ENCODE data around the gene NOL7.

NOL7 gene

GRCh38 chr6:13660273-13660672, 45.1 kb downstream of the NOL7 start:
- no peak for DNase-seq

DNA sequence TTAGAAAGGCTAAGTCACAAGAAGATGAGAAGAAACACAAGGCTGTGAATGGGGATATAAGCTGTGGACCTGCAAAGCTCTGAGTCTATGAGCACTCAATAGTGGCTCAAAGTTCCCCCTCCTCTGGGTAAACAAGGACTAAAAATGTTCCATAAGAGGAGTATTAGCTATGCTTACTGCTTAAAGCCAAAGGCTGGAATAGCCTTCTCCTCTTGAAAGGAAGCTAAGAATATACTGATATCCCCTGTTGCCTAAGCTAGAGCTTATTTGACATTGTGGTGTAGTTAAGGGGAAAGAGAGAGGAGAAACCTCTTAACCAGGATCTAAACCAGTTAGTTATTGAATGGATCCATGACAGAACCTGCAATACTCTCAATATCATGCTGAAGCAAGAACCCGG, 45.8 kb downstream of the NOL7 start:
- DNase-seq, result no peak

DNA sequence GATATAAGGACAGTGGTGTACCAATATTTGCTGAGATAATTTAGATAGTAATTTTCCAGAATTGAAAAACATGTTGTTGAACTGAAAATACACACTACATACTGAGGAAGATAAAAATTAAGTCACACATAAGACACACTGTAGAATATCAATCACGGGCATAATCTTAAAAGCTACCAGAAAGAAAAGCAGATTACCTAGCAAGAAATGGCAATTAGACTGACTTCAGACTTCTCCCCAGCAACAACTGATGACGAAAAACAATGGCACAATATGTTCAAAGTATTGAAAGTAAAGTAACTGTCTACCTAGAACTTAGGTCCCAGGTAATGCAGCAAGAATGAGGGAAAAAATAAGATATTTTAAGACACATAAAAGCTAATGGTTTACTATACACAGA, 46.5 kb downstream of the NOL7 start:
- no peak for DNase-seq

DNA sequence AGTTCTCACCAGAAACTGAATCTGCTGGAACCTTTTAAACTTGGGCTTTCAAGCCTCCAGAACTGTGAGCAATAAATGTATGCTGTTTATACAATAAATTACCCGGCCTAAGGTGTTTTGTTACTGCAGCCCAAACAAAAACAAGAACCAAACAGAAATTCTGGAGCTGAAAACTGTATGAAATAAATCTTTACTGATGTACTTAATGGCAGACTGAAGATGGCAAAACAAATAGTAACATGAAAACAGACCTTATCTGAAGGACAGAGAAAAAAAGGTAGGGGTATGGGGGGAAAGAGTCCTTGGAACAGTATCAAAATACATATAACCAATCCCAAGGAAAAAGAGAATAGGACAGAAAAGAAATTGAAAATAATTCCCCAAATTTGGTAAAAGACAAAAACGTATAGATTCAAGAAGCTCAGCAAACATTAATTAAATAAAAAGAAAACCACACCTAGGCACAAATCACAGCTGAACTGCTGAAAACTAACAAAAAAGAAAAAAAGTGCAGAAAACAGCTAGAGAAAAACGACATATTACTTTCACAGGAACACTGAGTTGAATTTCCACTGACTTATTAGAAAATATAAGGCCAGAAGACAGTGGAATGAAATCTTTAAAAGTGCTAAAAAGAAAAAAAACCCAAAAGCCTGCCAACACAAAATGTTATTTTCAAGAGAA, 47.7 kb downstream of the NOL7 start:
- DNase-seq, result no peak

DNA sequence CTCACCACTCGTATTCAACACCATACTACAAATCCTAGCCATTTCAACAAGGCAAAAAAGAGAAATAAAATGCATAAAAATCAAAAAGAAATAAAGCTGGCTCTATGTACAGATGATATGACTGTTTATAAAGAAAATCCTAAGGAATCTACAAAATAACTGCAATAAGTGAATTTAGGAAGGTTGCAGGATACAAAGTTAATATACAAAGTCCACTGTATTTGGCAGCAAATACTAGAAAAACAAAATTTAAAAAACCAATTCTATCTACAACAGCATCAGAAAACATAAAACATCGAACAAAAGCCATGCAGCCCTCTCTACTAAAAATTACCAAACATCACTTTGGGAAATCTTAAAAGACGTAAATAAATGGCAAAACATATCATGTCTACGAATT, 48.9 kb downstream of the NOL7 start:
- DNase-seq, result no peak

- DNase-seq, result no peak
Observed at GRCh38 chr6:13664703-13665352, 49.7 kb downstream of the NOL7 start.

GRCh38 chr6:13666194-13667105, 51.3 kb downstream of the NOL7 start:
- DNase-seq, result no peak

DNA sequence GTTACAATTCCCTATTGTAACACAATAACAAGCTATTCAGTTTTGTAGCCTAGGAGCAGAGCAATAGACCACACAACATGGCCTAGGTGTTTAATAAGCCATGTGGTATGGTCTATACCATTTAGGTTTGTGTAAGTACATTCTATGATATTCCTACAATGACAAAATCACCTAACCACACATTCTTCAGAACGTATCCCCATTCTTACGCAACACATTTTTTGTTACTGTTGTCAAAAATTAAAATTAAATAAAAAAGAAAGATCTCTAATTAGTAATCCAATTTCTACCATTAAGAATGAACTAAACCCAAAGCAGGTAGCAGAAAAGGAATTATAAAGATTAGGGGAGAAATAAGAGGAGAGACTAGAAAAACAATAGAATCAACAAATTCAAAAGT, 52.5 kb downstream of the NOL7 start:
- no peak for DNase-seq

GRCh38 chr6:13668291-13668928, 53.3 kb downstream of the NOL7 start:
- DNase-seq, result no peak

- DNase-seq, result no peak
Observed at GRCh38 chr6:13669476-13669875, 54.3 kb downstream of the NOL7 start.
